Testis (tissue), 3 donors: Measurements from ENCODE around the gene C3orf38. TPM values are rescaled to one million over a fixed set of nuclear protein-coding genes. Genes with fewer than 3 reads are reported as not detected.

Experiments used
- DNase-seq: peaks from one replicate; pipeline ENCODE4 v3.0.0-alpha.2; 2019
- H3K27ac ChIP-seq, 2 donors: fragments of 200-600 bp; sonication (generic); one replicate each; pipeline ENCODE4 v1.5.1; 2019
- H3K27me3 ChIP-seq: fragments of 200-600 bp; sonication (generic); one replicate; pipeline ENCODE4 v1.5.1; 2019
- H3K36me3 ChIP-seq: fragments of 200-600 bp; sonication (generic); one replicate; pipeline ENCODE4 v1.5.1; 2017; ENCODE audit warnings: low read depth; ENCODE audit errors: missing control alignments
- H3K4me1 ChIP-seq: fragments of 200-600 bp; sonication (generic); one replicate; pipeline ENCODE4 v1.5.1; 2019
- H3K4me3 ChIP-seq, 2 donors: fragments of 200-600 bp; sonication (generic); one replicate each; pipeline ENCODE4 v1.5.1; 2017 to 2019
- H3K9me3 ChIP-seq: fragments of 200-600 bp; sonication (generic); one replicate; pipeline ENCODE4 v1.5.1; 2017
- POLR2A ChIP-seq: fragments of 450-650 bp; IDR thresholded peaks from one replicate; pipeline ENCODE4 v1.6.1; 2017; ENCODE audit warnings: antibody characterized with exemption, mild to moderate bottlenecking, moderate library complexity
- WGBS, 2 donors: methylation state at CpG; one replicate each; pipeline ENCODE4 v1.1.5; 2018; 5-methylcytosine and 5-hydroxymethylcytosine counted together
- intact Hi-C: fragments of 100-400 bp; cut with DNase I; formaldehyde crosslinking; loops from one replicate; pipeline ENCODE4 v1.15.1; 2023; ENCODE audit warnings: low total_unique reads
- polyA plus RNA-seq: library from polyadenylated mRNA; stranded (reverse); fragments of 350-450 nt; fragmentation: Illumina TruSeq; extraction: RNeasy Lipid Tissue Mini Kit (QIAGEN cat#74804); gene quantifications from one replicate; pipeline ENCODE4 v1.2.3, GENCODE V29; 2014; ENCODE audit warnings: low read depth, low replicate concordance; ENCODE audit not compliant: insufficient read depth
- total RNA-seq, 2 donors: library from RNA; depleted of rRNA; stranded (reverse); fragments of >200 nt; gene quantifications; one replicate each; pipeline ENCODE4 v1.2.3, GENCODE V29; 2016
- TF ChIP-seq, protein P1 (sequence below), 3 experiments: fragments of 450-650 bp in 2 of 3; fragments of 200-600 bp in 1 of 3; sonication (generic) in 1 of 3; IDR thresholded peaks; one replicate each; pipeline ENCODE4 v1.5.1; 2016 to 2019; ENCODE audit warnings: antibody characterized with exemption in 3 of 3, mild to moderate bottlenecking in 2 of 3, moderate library complexity in 1 of 3

C3orf38 gene
- total and polyA plus RNA-seq, 3 donors from 2014 or later: 33.0 to 62.2 (median 38.2) TPM

- no peaks in the 10 kb centered on the region for H3K4me1 ChIP-seq
- no peak overlapping the region for H3K27ac ChIP-seq
- H3K9me3 ChIP-seq: no peaks in the 10 kb centered on the region
- no peaks in the 10 kb centered on the region for H3K27me3 ChIP-seq
- intact Hi-C loops: no loop called here
- no peak for DNase-seq
- H3K4me3 ChIP-seq: no peak overlapping the region
- TF ChIP-seq, protein P1, sequence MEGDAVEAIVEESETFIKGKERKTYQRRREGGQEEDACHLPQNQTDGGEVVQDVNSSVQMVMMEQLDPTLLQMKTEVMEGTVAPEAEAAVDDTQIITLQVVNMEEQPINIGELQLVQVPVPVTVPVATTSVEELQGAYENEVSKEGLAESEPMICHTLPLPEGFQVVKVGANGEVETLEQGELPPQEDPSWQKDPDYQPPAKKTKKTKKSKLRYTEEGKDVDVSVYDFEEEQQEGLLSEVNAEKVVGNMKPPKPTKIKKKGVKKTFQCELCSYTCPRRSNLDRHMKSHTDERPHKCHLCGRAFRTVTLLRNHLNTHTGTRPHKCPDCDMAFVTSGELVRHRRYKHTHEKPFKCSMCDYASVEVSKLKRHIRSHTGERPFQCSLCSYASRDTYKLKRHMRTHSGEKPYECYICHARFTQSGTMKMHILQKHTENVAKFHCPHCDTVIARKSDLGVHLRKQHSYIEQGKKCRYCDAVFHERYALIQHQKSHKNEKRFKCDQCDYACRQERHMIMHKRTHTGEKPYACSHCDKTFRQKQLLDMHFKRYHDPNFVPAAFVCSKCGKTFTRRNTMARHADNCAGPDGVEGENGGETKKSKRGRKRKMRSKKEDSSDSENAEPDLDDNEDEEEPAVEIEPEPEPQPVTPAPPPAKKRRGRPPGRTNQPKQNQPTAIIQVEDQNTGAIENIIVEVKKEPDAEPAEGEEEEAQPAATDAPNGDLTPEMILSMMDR (IDR thresholded peaks at IDR 0.05): no peak
- TF ChIP-seq POLR2A: no peak
- WGBS, 2 donors: 76 to 100% methylated on average over 1 of the region's 1 CpG
- H3K36me3 ChIP-seq: no peaks in the 10 kb centered on the region
Measured at GRCh38 chr3:88131695-88132094, 18.1 kb upstream of the C3orf38 start.

DNA sequence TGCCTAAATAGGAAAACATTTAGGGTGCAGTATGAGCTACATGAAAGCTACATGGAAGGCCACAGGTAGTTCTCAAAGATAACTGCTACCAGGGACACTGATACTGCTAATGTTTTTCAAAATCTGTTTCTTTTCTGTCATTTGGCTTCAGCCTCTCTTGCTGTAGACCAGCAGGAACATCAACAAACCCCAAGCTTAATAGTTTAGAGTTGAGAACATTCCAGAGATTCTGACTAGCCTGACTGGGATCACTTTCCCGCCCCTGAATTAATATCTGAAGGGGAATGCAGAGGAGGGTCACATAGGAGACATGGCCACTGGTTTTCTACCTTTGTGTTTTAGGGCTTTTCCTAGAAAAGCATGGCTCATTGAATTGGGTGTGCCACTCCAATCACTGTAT is 16.9 kb upstream of the C3orf38 start:
- DNase-seq: no peak
- 90 to 100% methylated on average over 1 of the region's 1 CpG for WGBS, 2 donors
- TF ChIP-seq POLR2A: no peak
- TF ChIP-seq, protein P1 (IDR thresholded peaks at IDR 0.05): no peak
- H3K27ac ChIP-seq: no peak overlapping the region
- H3K9me3 ChIP-seq: no peaks in the 10 kb centered on the region
- H3K4me1 ChIP-seq: no peaks in the 10 kb centered on the region
- no peak overlapping the region for H3K4me3 ChIP-seq
- no peaks in the 10 kb centered on the region for H3K36me3 ChIP-seq
- no peaks in the 10 kb centered on the region for H3K27me3 ChIP-seq
- intact Hi-C loops: no loop called here

- DNase-seq: no peak
- no peaks in the 10 kb centered on the region for H3K27me3 ChIP-seq
- TF ChIP-seq, protein P1 (IDR thresholded peaks at IDR 0.05): no peak
- TF ChIP-seq POLR2A: no peak
- no peaks in the 10 kb centered on the region for H3K4me1 ChIP-seq
- no peaks in the 10 kb centered on the region for H3K36me3 ChIP-seq
- intact Hi-C loops: no loop called here
- WGBS, 2 donors: 0 to 44% methylated on average over 1 of the region's 1 CpG
- H3K9me3 ChIP-seq: no peaks in the 10 kb centered on the region
- no peak overlapping the region for H3K27ac ChIP-seq
- H3K4me3 ChIP-seq: no peak overlapping the region
Measured at GRCh38 chr3:88133711-88134263, 16.0 kb upstream of the C3orf38 start.

GRCh38 chr3:88137836-88138235 is 11.9 kb upstream of the C3orf38 start:
- Histone ChIP-seq H3K27me3 (no peaks in the 10 kb centered on the region), H3K9me3 (no peaks in the 10 kb centered on the region), H3K36me3 (no peaks in the 10 kb centered on the region), H3K27ac (no peak overlapping the region), H3K4me1 (no peaks in the 10 kb centered on the region), H3K4me3 (no peak overlapping the region)
- 93 to 96% methylated on average over 1 of the region's 1 CpG for WGBS, 2 donors
- intact Hi-C loops: no loop called here
- TF ChIP-seq, protein P1 (IDR thresholded peaks at IDR 0.05): no peak
- TF ChIP-seq POLR2A: no peak
- DNase-seq: no peak

DNA sequence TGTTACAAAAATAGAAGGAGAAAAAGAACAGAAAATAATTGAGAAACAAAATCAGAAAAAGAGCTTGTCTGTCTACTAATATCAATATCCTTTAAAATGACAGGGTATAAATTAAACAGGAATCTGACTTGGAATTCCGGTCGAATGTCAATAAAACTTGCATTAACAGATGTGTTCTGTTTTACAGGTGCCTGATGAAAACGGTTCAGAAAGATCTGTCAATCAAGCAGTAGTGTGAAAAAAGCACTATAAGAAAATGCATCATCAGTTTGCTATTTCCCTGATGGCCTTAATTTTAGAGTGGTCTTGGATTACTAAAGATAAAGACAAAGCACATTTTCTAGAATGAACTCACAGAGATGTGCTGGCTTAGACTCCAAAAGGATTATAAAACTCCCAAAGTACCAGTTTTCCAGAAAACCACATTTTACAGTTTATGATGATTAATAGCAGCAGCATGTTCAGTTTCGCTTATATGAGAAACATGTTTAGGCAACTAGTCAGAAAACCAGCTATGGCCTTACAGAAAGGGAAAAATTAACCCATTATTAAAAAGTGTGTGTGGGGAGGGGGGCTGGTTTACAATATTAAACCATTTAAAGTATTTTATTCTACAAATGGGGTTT is 8.2 kb upstream of the C3orf38 start:
- Histone ChIP-seq H3K36me3 (no peaks in the 10 kb centered on the region), H3K27me3 (no peaks in the 10 kb centered on the region)
- intact Hi-C loops: no loop called here

More for the DNA sequence above, 8.2 kb upstream of the C3orf38 start:
- no peak for DNase-seq
- Histone ChIP-seq H3K4me1 (peaks cover 3% of the 10 kb centered on the region), H3K9me3 (no peaks in the 10 kb centered on the region), H3K27ac (no peak overlapping the region), H3K4me3 (no peak overlapping the region)
- WGBS, 2 donors: 71 to 72% methylated on average over 4 of the region's 4 CpGs
- no peak for TF ChIP-seq POLR2A
- TF ChIP-seq, protein P1 (IDR thresholded peaks at IDR 0.05): no peak
